ENCODE measurements around the gene MAGI3.

Gene MAGI3

GRCh38 chr1:113608399-113608798 lies 218.1 kb downstream of the MAGI3 start:
- Histone ChIP-seq H3K4me1 (ENCODE audit: control insufficient read depth in 2 of 2, insufficient read depth in 1 of 2, low read depth in 1 of 2, low read length in 2 of 2) (peaks cover 2 to 3% of the 10 kb centered on the region in 2 donors), H3K27me3 (ENCODE audit: control insufficient read depth in 3 of 3, insufficient read depth in 3 of 3, low read depth in 1 of 3, low read length in 3 of 3) (no peaks in the 10 kb centered on the region), H2BK5ac (ENCODE audit: low read length) (no peak overlapping the region), H4K91ac (ENCODE audit: low read depth, low read length, poor library complexity) (no peak overlapping the region), H3K4ac (ENCODE audit: low read length) (no peak overlapping the region), H2BK15ac (ENCODE audit: low read length) (no peak overlapping the region), H3K9ac (ENCODE audit: low read depth, low read length, poor library complexity) (no peak overlapping the region), H3K9me3 (replicated peaks in 1 of 2; ENCODE audit: control insufficient read depth in 2 of 2, insufficient read depth in 1 of 2, low read depth in 1 of 2, low read length in 2 of 2) (no peaks in the 10 kb centered on the region), H3K14ac (ENCODE audit: low read length) (no peak overlapping the region), H3K27ac (replicated peaks; ENCODE audit: low read length) (no peak overlapping the region), H2BK120ac (ENCODE audit: low read depth, low read length) (no peak overlapping the region), H2AK5ac (ENCODE audit: low read depth, low read length) (no peak overlapping the region), H3K4me3 (ENCODE audit: low read length in 2 of 2) (no peak overlapping the region), H4K8ac (ENCODE audit: low read depth, low read length) (no peak overlapping the region), H3K23ac (ENCODE audit: low read depth, low read length, poor library complexity) (no peak overlapping the region), H3K36me3 (replicated peaks in 1 of 2; ENCODE audit: control insufficient read depth in 2 of 2, insufficient read depth in 2 of 2, low read length in 2 of 2) (peaks cover 0 to 5% of the 10 kb centered on the region in 2 donors), H3K4me2 (ENCODE audit: insufficient read depth, low read length, poor library complexity, severe bottlenecking) (no peak overlapping the region), H2AFZ (ENCODE audit: low read length) (no peak overlapping the region), H3K18ac (ENCODE audit: low read length) (no peak overlapping the region), H3K79me1 (ENCODE audit: low read depth, low read length) (no peaks in the 10 kb centered on the region), H2BK12ac (ENCODE audit: low read length) (no peak overlapping the region)
- DNase-seq (ENCODE audit: low spot score) = no peak
- WGBS, 2 donors (ENCODE audit: extremely low coverage in 2 of 2, insufficient read length in 2 of 2, insufficient replicate concordance in 1 of 2) = no CpG with 5 or more reads among the region's 3 CpGs

DNA sequence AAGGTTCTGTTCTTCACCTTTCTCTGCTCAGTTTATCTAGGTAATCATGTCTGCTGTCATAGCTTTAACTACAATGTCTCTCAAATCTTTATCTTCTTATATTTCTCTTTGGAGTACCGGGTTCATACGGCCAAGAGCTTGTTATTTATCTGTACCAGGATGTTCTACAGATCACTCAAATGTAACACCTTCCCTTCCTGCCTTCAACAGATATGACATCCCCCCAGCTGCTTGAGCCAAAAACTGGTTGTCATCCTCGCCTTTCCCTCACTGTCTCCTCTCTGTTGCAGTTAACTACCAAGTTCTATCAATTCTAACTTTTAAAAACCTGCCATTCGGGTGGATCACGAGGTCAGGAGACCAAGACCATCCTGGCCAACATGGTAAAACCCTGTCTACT lies 220.1 kb downstream of the MAGI3 start:
- H4K91ac ChIP-seq (ENCODE audit: low read depth, low read length, poor library complexity) = no peak overlapping the region
- no CpG with 5 or more reads among the region's 5 CpGs for WGBS, 2 donors (ENCODE audit: extremely low coverage in 2 of 2, insufficient read length in 2 of 2, insufficient replicate concordance in 1 of 2)

DNA sequence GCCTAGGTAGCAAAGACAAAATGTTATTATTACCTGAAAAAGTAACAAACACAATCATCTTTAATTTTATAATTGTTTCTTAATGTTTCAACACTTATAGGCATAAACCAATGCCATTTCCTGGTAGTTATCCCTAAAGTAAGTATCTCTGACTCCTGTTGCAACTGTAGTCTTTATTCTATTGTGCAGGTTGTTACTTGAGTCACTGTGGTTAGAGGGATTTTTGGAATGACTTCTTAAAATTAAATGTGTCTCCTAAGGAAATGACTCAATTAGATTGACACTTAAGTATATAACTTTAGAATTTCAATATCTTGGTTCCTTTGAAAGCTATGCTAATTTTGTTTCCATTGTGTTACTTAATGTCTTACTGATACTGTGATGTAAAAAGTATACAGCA lies 225.1 kb downstream of the MAGI3 start:
- H3K9ac ChIP-seq (ENCODE audit: low read depth, low read length, poor library complexity) = no peak overlapping the region
- no peak overlapping the region for H3K27ac ChIP-seq (replicated peaks; ENCODE audit: low read length)
- H2BK5ac ChIP-seq (ENCODE audit: low read length) = no peak overlapping the region
- no peak overlapping the region for H3K14ac ChIP-seq (ENCODE audit: low read length)
- no peaks in the 10 kb centered on the region for H3K27me3 ChIP-seq (ENCODE audit: control insufficient read depth in 3 of 3, insufficient read depth in 3 of 3, low read depth in 1 of 3, low read length in 3 of 3)
- H2AFZ ChIP-seq (ENCODE audit: low read length) = no peak overlapping the region
- H3K36me3 ChIP-seq (replicated peaks in 1 of 2; ENCODE audit: control insufficient read depth in 2 of 2, insufficient read depth in 2 of 2, low read length in 2 of 2) = peaks cover 0 to 4% of the 10 kb centered on the region in 2 donors
- no peak overlapping the region for H4K91ac ChIP-seq (ENCODE audit: low read depth, low read length, poor library complexity)
- H3K23ac ChIP-seq (ENCODE audit: low read depth, low read length, poor library complexity) = no peak overlapping the region
- no peak overlapping the region for H4K8ac ChIP-seq (ENCODE audit: low read depth, low read length)
- H3K79me1 ChIP-seq (ENCODE audit: low read depth, low read length) = no peaks in the 10 kb centered on the region
- H3K4me3 ChIP-seq (ENCODE audit: low read length in 2 of 2) = no peak overlapping the region
- H3K4ac ChIP-seq (ENCODE audit: low read length) = no peak overlapping the region
- no peak overlapping the region for H2BK120ac ChIP-seq (ENCODE audit: low read depth, low read length)
- H3K9me3 ChIP-seq (replicated peaks in 1 of 2; ENCODE audit: control insufficient read depth in 2 of 2, insufficient read depth in 1 of 2, low read depth in 1 of 2, low read length in 2 of 2) = no peaks in the 10 kb centered on the region
- H2BK15ac ChIP-seq (ENCODE audit: low read length) = no peak overlapping the region
- H3K4me1 ChIP-seq (ENCODE audit: control insufficient read depth in 2 of 2, insufficient read depth in 1 of 2, low read depth in 1 of 2, low read length in 2 of 2) = no peaks in the 10 kb centered on the region
- no peak overlapping the region for H2BK12ac ChIP-seq (ENCODE audit: low read length)
- DNase-seq (ENCODE audit: low spot score) = no peak
- H3K4me2 ChIP-seq (ENCODE audit: insufficient read depth, low read length, poor library complexity, severe bottlenecking) = no peak overlapping the region
- no peak overlapping the region for H3K18ac ChIP-seq (ENCODE audit: low read length)
- H2AK5ac ChIP-seq (ENCODE audit: low read depth, low read length) = no peak overlapping the region

More for the DNA sequence above, 220.1 kb downstream of the MAGI3 start:
- no peak for DNase-seq (ENCODE audit: low spot score)
- Histone ChIP-seq H3K36me3 (replicated peaks in 1 of 2; ENCODE audit: control insufficient read depth in 2 of 2, insufficient read depth in 2 of 2, low read length in 2 of 2) (peaks cover 0 to 5% of the 10 kb centered on the region in 2 donors), H2AFZ (ENCODE audit: low read length) (no peak overlapping the region), H2BK15ac (ENCODE audit: low read length) (no peak overlapping the region), H3K18ac (ENCODE audit: low read length) (no peak overlapping the region), H3K9ac (ENCODE audit: low read depth, low read length, poor library complexity) (no peak overlapping the region), H2BK12ac (ENCODE audit: low read length) (no peak overlapping the region), H2BK120ac (ENCODE audit: low read depth, low read length) (no peak overlapping the region), H3K27me3 (ENCODE audit: control insufficient read depth in 3 of 3, insufficient read depth in 3 of 3, low read depth in 1 of 3, low read length in 3 of 3) (no peaks in the 10 kb centered on the region), H3K4me1 (ENCODE audit: control insufficient read depth in 2 of 2, insufficient read depth in 1 of 2, low read depth in 1 of 2, low read length in 2 of 2) (peaks cover 2 to 3% of the 10 kb centered on the region in 2 donors), H3K4me2 (ENCODE audit: insufficient read depth, low read length, poor library complexity, severe bottlenecking) (no peak overlapping the region), H3K79me1 (ENCODE audit: low read depth, low read length) (no peaks in the 10 kb centered on the region), H3K14ac (ENCODE audit: low read length) (no peak overlapping the region), H3K4ac (ENCODE audit: low read length) (no peak overlapping the region), H2BK5ac (ENCODE audit: low read length) (no peak overlapping the region), H2AK5ac (ENCODE audit: low read depth, low read length) (no peak overlapping the region), H4K8ac (ENCODE audit: low read depth, low read length) (no peak overlapping the region), H3K9me3 (replicated peaks in 1 of 2; ENCODE audit: control insufficient read depth in 2 of 2, insufficient read depth in 1 of 2, low read depth in 1 of 2, low read length in 2 of 2) (no peaks in the 10 kb centered on the region), H3K27ac (replicated peaks; ENCODE audit: low read length) (no peak overlapping the region), H3K23ac (ENCODE audit: low read depth, low read length, poor library complexity) (no peak overlapping the region), H3K4me3 (ENCODE audit: low read length in 2 of 2) (no peak overlapping the region)

- H3K27ac ChIP-seq (replicated peaks; ENCODE audit: low read length) = no peak overlapping the region
- no peak for DNase-seq (ENCODE audit: low spot score)
- no peak overlapping the region for H2AK5ac ChIP-seq (ENCODE audit: low read depth, low read length)
- no peaks in the 10 kb centered on the region for H3K9me3 ChIP-seq (replicated peaks in 1 of 2; ENCODE audit: control insufficient read depth in 2 of 2, insufficient read depth in 1 of 2, low read depth in 1 of 2, low read length in 2 of 2)
- no peak overlapping the region for H3K4me3 ChIP-seq (ENCODE audit: low read length in 2 of 2)
- no peaks in the 10 kb centered on the region for H3K79me1 ChIP-seq (ENCODE audit: low read depth, low read length)
- H2BK5ac ChIP-seq (ENCODE audit: low read length) = no peak overlapping the region
- WGBS, 2 donors (ENCODE audit: extremely low coverage in 2 of 2, insufficient read length in 2 of 2, insufficient replicate concordance in 1 of 2) = no CpG with 5 or more reads among the region's 4 CpGs
- H4K8ac ChIP-seq (ENCODE audit: low read depth, low read length) = no peak overlapping the region
- H2AFZ ChIP-seq (ENCODE audit: low read length) = no peak overlapping the region
- H3K4me2 ChIP-seq (ENCODE audit: insufficient read depth, low read length, poor library complexity, severe bottlenecking) = no peak overlapping the region
- no peak overlapping the region for H3K18ac ChIP-seq (ENCODE audit: low read length)
- no peak overlapping the region for H2BK15ac ChIP-seq (ENCODE audit: low read length)
- no peaks in the 10 kb centered on the region for H3K4me1 ChIP-seq (ENCODE audit: control insufficient read depth in 2 of 2, insufficient read depth in 1 of 2, low read depth in 1 of 2, low read length in 2 of 2)
- peaks cover 0 to 8% of the 10 kb centered on the region in 2 donors for H3K36me3 ChIP-seq (replicated peaks in 1 of 2; ENCODE audit: control insufficient read depth in 2 of 2, insufficient read depth in 2 of 2, low read length in 2 of 2)
- no peak overlapping the region for H3K9ac ChIP-seq (ENCODE audit: low read depth, low read length, poor library complexity)
- no peak overlapping the region for H3K23ac ChIP-seq (ENCODE audit: low read depth, low read length, poor library complexity)
- H2BK12ac ChIP-seq (ENCODE audit: low read length) = no peak overlapping the region
- H3K4ac ChIP-seq (ENCODE audit: low read length) = no peak overlapping the region
- H3K14ac ChIP-seq (ENCODE audit: low read length) = no peak overlapping the region
- H2BK120ac ChIP-seq (ENCODE audit: low read depth, low read length) = no peak overlapping the region
- no peak overlapping the region for H4K91ac ChIP-seq (ENCODE audit: low read depth, low read length, poor library complexity)
- no peaks in the 10 kb centered on the region for H3K27me3 ChIP-seq (ENCODE audit: control insufficient read depth in 3 of 3, insufficient read depth in 3 of 3, low read depth in 1 of 3, low read length in 3 of 3)
These were observed 225.8 kb downstream of the MAGI3 start for GRCh38 chr1:113616156-113616555.
